Activated CD8-positive, alpha-beta memory T cell treated with anti-CD3 and anti-CD28 coated beads, Interleukin-2, amount 50 U/mL, for 48 hours (primary cell): Measurements from ENCODE around the gene COLEC12.

ENCODE experiments used
- DNase-seq: peaks from one replicate; pipeline ENCODE4 v3.0.0-alpha.2; 2020

Gene COLEC12

DNA sequence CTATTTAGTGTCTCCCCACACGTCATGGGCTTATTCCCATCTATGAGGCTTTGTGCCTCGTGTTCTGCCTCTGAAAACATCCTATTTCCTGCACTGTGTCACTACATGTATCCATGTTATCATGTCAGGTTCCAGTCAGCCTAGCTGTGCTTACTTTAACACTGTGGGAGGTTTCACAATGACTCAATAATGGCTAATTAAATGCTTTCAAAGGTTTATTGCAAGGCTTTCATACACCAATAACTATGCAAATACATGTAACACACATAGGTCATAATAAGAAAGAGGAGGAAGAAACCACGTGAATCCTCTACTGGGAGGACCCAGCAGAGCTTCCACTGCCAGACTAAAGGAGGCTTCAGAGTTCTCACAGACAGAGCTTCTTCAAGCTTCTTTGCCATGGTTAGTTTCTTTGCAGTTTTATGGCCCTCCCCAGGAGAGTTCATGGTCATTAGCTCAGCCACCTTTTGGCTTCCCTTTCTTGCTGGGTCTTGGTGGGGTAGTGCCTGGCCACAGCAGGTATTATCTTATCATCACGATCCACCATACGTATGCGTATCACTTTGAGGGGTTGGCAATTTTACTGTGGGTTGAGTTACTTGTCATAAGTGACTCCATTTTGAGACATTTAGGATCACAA is 5.1 kb upstream of the COLEC12 start:
- no peak for DNase-seq

DNA sequence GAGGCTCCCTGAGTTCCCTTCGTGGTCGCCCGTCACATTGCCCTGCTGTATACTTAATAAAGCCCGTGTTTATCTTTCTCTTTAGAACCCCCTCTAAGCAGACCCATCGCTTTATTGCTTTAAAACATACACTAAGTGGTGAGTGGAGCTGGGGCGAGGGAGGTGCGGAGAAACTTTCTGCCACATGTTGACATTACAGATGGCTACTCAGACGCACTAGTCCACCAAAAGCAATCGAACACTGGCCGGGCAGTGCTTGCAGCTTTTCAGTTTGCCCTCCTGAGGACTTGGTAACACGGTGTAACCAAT is 859 bp upstream of the COLEC12 start:
- DNase-seq = no peak

DNA sequence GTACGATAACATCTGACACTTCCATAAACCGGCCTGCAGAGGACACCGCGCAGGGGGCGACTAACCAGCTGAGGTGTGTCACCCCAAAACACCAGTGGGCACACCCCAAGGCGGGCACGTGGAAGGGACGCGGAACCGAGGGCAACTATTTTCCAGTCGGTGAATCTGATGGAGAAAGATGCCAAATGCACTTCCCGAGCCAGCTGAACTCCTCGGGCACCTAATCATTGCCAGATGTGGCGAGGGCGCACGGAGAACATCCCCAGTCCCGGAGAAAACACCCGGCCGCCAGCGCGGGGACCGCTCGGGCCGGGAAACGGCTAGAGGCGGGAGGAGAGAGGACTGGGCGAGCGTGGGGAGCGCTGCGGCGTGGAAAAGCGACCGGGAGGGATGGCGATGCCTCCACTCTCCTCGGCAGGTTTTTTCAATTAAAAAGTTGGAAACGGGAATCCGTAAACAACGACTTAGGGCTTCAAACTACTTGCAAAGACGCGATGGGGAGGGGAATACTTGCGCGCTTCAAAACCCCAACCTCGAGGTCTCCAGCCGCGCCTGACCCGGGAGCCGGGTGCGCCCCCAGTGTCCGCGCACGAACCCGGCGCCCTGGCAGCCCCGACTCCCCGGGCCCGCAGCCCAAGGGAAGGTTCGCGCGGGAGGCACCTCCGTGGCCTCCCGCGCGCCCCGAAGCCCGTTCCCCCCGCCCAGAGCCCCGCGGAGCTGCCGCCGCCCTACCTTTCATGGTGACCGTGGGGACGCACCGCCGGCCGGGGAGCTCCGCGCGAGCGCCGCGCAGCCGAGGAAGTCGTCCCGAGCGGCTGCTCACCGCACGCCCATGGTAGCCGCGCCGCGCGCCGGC is 497 bp downstream of the COLEC12 start:
- no peak for DNase-seq

DNA sequence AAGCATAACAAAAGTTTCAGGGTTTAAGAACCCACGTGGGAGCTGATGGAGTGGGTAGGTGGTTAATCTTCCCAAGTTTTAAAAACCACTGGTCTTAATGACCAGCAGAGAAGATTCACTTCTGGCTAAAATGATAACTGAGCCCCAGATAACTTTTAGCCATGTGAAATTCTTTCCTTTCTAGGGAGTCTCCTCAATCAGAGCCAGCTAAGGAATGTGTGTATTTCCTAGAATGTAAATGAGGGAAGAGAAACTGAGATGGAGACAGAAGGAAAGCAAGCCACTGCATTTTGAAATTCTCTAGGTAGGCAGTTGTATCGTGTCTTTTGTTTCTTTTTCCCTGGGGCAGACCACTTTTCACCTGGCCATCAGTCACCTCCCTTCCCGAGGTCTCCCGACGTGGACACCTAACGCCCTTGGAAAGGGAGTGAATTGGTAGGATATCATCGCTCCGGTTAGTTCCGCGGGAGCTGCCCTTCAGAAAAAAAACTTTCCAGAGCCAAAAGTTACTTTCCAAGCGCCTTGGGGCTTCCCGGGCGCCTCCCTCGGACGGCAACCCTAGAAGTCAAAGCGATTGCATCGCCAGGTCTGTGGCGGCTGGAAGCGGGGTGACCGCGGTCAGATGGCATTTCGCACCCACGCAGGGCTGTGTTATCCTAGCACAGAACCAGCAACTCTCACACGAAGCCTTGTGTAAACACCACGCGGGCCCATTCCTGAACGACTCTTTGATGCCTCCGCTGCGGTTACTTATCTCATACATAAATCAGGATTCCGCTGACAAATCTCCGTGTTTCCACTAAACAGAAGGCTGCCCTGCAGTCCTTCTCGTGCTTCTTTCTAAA is 1.3 kb downstream of the COLEC12 start:
- DNase-seq = no peak

DNA sequence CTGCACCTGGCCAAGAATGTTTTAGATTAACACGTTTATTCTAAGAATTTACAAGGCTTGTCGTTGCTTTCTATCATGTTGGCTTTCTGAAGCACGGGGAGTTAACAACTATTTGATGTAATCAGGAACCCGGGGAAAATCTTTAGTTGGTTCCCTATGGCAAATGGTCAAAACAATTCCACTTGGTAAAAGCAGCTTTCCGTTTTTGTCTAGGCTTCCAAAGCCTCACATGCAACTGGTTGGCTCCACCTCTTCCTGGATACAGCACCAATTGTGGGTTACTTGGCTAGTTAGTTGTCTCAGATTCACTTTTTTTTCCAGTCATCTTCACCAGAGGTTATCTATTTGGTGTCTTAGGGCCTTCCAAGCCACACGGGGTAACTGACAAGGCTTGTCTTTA is 2.8 kb downstream of the COLEC12 start:
- DNase-seq = no peak

GRCh38 chr18:495452-495851 is 5.0 kb downstream of the COLEC12 start:
- DNase-seq = no peak

- no peak for DNase-seq
Measured at GRCh38 chr18:495017-495416, 5.5 kb downstream of the COLEC12 start.

DNA sequence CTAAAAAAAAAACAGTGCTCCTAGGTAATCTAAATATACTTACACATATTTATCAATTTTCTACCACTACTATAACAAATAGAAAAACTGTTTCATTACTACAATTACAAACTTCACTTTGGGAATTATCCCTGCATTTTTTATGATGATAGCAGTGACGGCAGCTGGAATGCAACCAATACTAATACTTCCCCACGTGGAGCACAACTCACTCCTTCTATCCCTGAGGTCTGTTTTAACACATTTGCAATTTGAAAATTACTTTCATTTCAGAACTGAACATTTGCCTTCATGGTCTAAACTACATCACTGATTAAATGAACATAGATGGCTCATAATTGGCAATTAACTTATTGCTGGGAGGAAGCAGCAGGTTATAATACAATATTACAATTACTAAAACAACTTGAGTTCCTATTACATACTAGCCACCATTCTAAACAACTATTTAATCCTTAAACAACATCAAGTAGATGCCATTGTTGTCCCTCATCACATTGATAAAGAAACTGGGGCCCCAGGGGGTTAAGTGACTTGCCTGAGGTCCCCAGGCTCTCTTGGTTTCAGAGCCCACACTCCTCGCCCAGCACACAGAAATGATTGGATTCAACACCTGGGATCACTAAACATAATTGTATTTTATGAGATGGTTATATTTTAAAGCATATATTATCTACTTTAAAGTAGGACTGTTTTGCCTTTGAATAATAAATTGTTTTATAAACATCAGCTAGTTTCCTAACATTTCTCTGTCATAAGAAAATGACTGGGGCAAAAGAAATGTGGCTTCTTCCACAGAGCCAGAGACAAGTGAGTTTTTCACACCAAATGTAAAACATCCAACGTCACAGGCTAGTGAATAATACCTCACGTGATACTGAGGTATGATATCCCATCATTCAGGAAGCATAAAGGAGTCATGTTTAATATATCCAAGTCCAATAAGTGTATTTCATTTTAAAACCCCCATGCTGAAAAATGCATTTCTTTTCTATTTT is 6.2 kb downstream of the COLEC12 start:
- DNase-seq = no peak

DNA sequence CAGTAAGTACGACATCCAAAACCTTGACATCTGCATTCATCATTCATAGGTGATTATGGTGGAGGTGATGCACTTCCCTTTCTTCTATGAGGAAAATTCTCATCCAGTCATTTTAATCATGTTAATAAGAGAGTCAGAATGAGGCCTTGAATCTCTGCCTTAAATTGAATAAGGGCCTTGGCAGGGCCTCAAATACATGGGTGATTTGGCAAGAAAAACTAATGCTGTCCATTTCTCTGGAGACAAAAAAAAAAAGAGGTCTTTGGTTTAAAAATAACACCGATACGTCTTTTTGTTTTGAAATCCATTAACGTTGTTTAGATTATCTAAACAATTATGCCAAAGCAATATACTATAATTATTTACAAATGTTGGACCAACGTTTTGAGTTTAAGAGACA is 8.1 kb downstream of the COLEC12 start:
- no peak for DNase-seq

- no peak for DNase-seq
Measured at GRCh38 chr18:490624-491023, 9.9 kb downstream of the COLEC12 start.

DNA sequence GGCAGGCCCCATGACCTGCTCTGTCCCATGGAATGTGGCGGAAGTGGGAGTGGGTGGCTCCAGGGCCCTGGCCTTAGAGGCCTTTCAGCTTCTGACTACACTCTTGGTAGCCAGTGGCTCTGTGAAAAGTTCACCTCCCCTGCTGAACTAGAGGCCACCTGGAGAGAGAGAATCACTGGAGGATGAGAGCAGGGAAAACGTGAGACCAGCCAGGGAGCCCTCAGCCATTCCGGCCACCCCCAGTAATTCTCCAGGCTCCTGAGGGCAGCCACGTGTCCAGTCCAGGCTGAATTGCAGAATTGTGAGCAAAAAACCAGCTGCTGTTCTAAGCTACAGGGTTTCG is 10.5 kb downstream of the COLEC12 start:
- DNase-seq = no peak

DNA sequence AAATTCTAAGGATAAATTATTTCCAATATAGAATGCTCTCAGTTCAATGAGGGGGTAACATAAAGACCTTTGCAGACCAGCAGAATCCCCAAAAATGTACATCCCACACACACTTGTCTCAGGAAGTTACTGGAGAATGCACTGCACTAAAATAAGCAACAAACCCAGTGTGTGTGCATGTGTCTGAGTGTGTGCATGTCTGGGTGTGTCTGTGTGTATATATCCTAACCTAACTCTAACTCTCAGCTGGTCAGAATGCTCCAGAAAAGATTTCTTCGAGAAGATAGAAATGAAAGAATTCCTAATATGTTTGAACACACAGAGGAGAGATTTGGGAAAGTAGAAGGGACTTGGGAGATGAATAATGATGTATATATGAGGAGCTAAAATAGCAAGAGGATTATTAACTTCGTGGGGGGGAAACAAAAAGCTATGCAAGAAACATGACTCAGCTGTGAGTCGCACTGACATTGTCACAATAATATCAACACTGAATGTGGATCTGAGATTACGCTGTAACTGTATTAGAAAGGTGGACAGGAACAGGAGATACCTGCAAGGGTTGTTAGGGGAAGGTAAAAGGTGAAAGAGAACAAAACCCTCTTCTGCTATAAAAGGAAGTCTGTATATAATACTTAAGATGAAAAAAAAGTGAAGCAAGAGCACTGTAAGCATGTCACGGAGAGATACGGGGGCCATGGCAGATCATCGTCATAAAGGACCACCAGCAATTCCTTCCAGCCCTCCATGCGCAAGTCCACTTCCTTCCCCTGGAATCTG is 11.1 kb downstream of the COLEC12 start:
- DNase-seq = no peak

GRCh38 chr18:486929-487740 is 13.4 kb downstream of the COLEC12 start:
- no peak for DNase-seq

GRCh38 chr18:484749-485464 is 15.6 kb downstream of the COLEC12 start:
- no peak for DNase-seq

DNA sequence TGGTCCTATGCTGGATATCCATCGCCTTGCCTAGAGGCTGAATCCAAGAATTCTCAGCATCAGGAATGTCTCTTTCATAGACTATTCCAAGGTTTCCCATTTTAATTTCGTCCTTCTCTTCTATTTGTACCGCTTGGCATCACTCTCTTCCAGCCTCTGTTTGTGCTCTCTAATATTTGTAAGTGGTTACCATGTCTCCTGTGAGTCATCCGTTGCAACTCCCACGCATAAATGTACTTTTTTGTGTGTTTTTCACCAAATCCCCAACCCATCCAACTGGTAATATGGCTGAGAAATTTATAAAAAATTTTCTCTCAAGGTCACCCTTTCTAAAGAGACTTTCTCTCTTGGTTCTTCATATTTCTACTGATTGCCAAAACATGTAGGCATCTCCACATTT is 21.8 kb downstream of the COLEC12 start:
- no peak for DNase-seq

GRCh38 chr18:477565-477964 is 22.9 kb downstream of the COLEC12 start:
- no peak for DNase-seq

DNA sequence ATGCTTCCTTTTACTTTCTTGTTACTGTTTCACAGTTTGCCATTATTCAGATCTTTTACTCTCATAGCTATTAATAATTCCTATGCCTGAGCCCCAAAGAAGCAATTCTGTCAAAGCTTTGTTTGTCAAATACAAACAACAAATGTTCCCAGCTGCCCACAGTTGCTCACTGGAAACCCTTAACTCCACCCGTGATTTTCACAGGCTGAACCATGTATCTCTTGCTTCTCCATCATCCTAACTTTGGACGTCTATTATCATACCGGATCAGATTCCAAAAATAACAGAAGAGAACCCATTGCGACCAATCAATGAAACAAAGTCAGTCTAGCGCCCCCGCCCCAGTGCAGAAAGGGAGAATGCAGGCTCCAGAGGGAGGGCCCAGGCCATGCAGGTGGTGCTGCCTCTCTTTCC is 24.2 kb downstream of the COLEC12 start:
- DNase-seq = no peak

DNA sequence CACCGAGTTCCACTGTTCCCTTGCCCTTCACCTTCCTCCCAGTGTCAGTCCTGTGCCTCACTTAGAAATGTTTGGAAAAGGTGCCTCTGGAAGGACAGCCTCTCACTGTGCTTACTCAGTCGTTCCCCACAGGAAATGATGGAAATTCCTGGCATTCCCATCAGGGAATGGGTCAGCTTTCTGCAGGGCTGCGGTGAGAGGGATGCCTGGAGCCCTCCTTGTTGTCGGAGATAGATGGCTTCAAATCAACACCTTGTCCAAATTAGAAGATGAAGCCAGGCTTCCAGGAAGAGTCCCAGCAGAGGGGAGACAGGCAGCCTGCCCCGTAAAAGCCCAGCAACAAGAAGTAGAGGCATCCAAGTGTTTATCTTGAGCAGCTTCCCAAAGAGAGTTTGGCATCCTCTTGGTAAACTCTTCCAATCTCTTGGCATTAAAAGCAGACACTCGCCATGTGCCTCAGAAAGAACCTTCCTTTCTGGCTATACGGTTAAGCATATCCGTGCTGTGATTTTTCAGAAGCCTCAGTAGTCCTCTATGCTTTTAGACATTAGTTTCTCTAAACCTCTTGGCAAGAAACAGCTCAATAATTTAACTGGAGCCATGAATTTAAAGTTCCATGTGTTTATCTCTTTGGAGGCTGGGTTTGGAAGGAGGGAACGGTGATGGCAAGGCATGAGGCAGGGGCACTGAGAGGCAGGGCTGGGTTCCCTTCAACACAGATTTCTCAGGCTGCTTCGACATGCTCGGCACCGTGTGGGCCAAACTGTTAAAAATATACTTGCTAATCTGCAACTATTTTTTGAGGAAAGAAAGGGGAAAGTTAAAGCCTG is 25.1 kb downstream of the COLEC12 start:
- DNase-seq = no peak

- DNase-seq = no peak
Measured at GRCh38 chr18:474416-474815, 26.1 kb downstream of the COLEC12 start.
